Left lung (tissue), 10 donors: ENCODE data around the gene TAPBP. TPM values are rescaled to one million over a fixed set of nuclear protein-coding genes. Genes with fewer than 3 reads are reported as not detected.

Source experiments
- ATAC-seq: fragments of 200-7000 bp; cut with Tn5 transposase; one replicate; pipeline ENCODE4 v1.9.1; 2020; ENCODE audit warnings: moderate library complexity
- DNase-seq, 4 donors: peaks; one replicate each; pipeline ENCODE4 v3.0.0-alpha.2; 2013 to 2020
- H3K27ac ChIP-seq, 2 donors: fragments of 200-600 bp; sonication (generic) in 1 of 2; one replicate each; pipeline versions ENCODE4 v1.5.0 to v1.8.0; 2020 to 2021
- H3K27me3 ChIP-seq, 2 donors: fragments of 200-600 bp; sonication (generic) in 1 of 2; one replicate each; pipeline versions ENCODE4 v1.5.0 to v1.8.0; 2020 to 2021
- H3K36me3 ChIP-seq, 2 donors: fragments of 200-600 bp; sonication (generic) in 1 of 2; one replicate each; pipeline versions ENCODE4 v1.5.0 to v1.8.0; 2020 to 2021
- H3K4me1 ChIP-seq, 2 donors: fragments of 200-600 bp; one replicate each; pipeline ENCODE4 v1.8.0; 2021
- H3K4me3 ChIP-seq, 2 donors: fragments of 200-600 bp; sonication (generic) in 1 of 2; one replicate each; pipeline versions ENCODE4 v1.5.0 to v1.8.0; 2020 to 2021; ENCODE audit warnings: mild to moderate bottlenecking in 1 of 2
- H3K9me3 ChIP-seq, 2 donors: fragments of 200-600 bp; sonication (generic) in 1 of 2; one replicate each; pipeline versions ENCODE4 v1.5.0 to v1.8.0; 2020 to 2021
- CTCF ChIP-seq, 2 donors: fragments of 200-600 bp; sonication (generic) in 1 of 2; IDR thresholded peaks; one replicate each; pipeline versions ENCODE4 v1.5.0 to v1.8.0; 2021; ENCODE audit warnings: antibody characterized with exemption in 2 of 2
- intact Hi-C, 2 donors: fragments of 100-400 bp; cut with DNase I; formaldehyde crosslinking; loops; one replicate each; pipeline versions ENCODE4 v1.11.2 to v1.14.2; 2022
- polyA plus RNA-seq, 6 donors: library from polyadenylated mRNA; unstranded; fragments of 120-200 nt; gene quantifications; one replicate each; pipeline ENCODE4 v1.2.1, GENCODE V29; 2013; ENCODE audit not compliant: insufficient read length in 6 of 6
- total RNA-seq, 2 donors: library from RNA; stranded (reverse); fragmentation: NEBNext Ultra II Directional; extraction: Animal tissue kit (Norgen Biotek cat#: 25700); gene quantifications; one replicate each; pipeline ENCODE4 v1.2.1, GENCODE V29; 2021
- donor health status: DM: no; HTN: yes; CAD: no.
- donor health status: DM: no; HTN: no; CAD: no.

The TAPBP gene
- total and polyA plus RNA-seq, 8 donors, result 41.5 to 243 (median 51.6) TPM

- no peak for DNase-seq
- peak overlapping the region; percentile 85 to 86 for H3K27ac ChIP-seq
- peaks cover 32 to 74% of the 10 kb centered on the region in 2 donors for H3K4me1 ChIP-seq
- no peaks in the 10 kb centered on the region for H3K9me3 ChIP-seq
- no peak for ATAC-seq
- peaks cover 0 to 39% of the 10 kb centered on the region in 2 donors for H3K36me3 ChIP-seq
- H3K27me3 ChIP-seq, result no peaks in the 10 kb centered on the region
- intact Hi-C loops, result loop anchor here in 1 of 2 donors (10.0 kb wide), 1 partner anchor 96 kb away; the partner anchor contains the start of genes CUTA and PHF1
- TF ChIP-seq CTCF (IDR thresholded peaks at IDR 0.05), result no peak
- H3K4me3 ChIP-seq, result peak overlapping the region; percentile 53 to 68
Observed at GRCh38 chr6:33318426-33319073, 4.7 kb upstream of the TAPBP start.

DNA sequence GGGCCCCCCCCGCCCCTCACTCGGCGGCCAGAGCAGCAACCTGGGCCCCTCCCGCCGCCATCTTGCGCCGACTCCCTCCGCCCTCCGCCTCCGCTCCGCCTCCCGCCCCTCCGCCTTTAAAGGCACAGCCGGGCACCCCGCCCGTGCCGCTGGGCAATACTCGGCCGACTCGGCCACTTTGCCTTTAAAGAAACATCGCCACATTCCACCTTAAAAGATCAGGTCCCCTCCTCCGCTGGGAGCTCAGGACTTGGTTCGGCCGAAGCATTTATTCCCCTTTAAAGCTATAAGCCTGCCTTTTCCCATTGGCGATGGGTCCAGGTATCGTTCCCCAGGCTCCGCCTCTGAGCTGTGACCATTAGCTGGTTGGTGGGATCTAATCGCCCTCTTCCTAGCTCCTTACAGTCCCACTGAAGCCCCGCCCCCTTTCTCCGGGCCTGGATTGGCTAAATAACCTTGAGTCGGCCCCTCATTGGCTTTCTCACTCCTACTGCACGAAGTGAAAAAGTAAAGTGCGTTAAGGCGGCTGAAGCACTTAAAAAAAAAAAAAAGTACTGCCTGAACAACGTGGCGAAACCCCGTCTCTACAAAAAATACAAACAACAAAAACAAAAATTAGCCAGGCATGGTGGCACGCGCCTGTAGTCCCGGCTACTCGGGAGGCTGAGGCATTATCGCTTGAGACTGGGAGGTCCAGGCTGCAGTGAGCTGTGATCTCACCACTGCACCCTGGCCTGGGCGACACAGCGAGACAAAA, 4.0 kb upstream of the TAPBP start, which contains the start of gene ZBTB22:
ZBTB22 (minus strand) TSS at position 76 of the 757 bp plus-strand sequence. CDS start 828 bp downstream, outside the sequence.
- intact Hi-C loops, result loop anchor here in 1 of 2 donors (10.0 kb wide), 1 partner anchor 97 kb away; the partner anchor contains the start of genes CUTA and PHF1
- peak; percentile 75 for ATAC-seq
- Histone ChIP-seq H3K9me3 (no peaks in the 10 kb centered on the region), H3K36me3 (peaks cover 0 to 39% of the 10 kb centered on the region in 2 donors), H3K4me3 (peak within 1 kb of the TSS; percentile 53 to 68), H3K27me3 (no peaks in the 10 kb centered on the region), H3K4me1 (peaks cover 32 to 73% of the 10 kb centered on the region in 2 donors), H3K27ac (peak within 1 kb of the TSS; percentile 85 to 86)
- DNase-seq, result peak; percentile 98
- TF ChIP-seq CTCF (IDR thresholded peaks at IDR 0.05), result no peak

GRCh38 chr6:33317419-33317668, 3.5 kb upstream of the TAPBP start:
- no peaks in the 10 kb centered on the region for H3K27me3 ChIP-seq
- intact Hi-C loops, result loop anchor here in 1 of 2 donors (10.0 kb wide), 1 partner anchor 97 kb away; the partner anchor contains the start of genes CUTA and PHF1
- TF ChIP-seq CTCF (IDR thresholded peaks at IDR 0.05), result no peak
- H3K36me3 ChIP-seq, result peaks cover 0 to 39% of the 10 kb centered on the region in 2 donors
- H3K27ac ChIP-seq, result peak overlapping the region; percentile 85 to 86
- ATAC-seq (peak; percentile 0), DNase-seq (peak in 2 of 4 donors; percentile 20 to 66)
- H3K4me1 ChIP-seq, result peaks cover 32 to 73% of the 10 kb centered on the region in 2 donors
- no peaks in the 10 kb centered on the region for H3K9me3 ChIP-seq
- H3K4me3 ChIP-seq, result peak overlapping the region; percentile 53 to 68

GRCh38 chr6:33316603-33317418, 2.9 kb upstream of the TAPBP start:
- H3K9me3 ChIP-seq, result no peaks in the 10 kb centered on the region
- peak overlapping the region; percentile 85 to 86 for H3K27ac ChIP-seq
- no peak for TF ChIP-seq CTCF (IDR thresholded peaks at IDR 0.05)
- H3K4me1 ChIP-seq, result peaks cover 31 to 73% of the 10 kb centered on the region in 2 donors
- no peaks in the 10 kb centered on the region for H3K27me3 ChIP-seq
- ATAC-seq (no peak), DNase-seq (peak in 1 of 4 donors; percentile 81)
- intact Hi-C loops, result loop anchor here in 1 of 2 donors (10.0 kb wide), 1 partner anchor 98 kb away; the partner anchor contains the start of genes CUTA and PHF1
- peaks cover 0 to 39% of the 10 kb centered on the region in 2 donors for H3K36me3 ChIP-seq
- H3K4me3 ChIP-seq, result peak overlapping the region; percentile 53 to 68
